Skin epidermis (tissue), 12 donors: ENCODE measurements around the gene B3GALT4.
A peak's percentile ranks its signal among the peaks of the same experiment; 100 is the strongest.

Source experiments
- H3K27ac ChIP-seq, 21 experiments: fragments of 200-600 bp; sonication (generic) in 11 of 21; one replicate each; pipeline ENCODE4 v1.5.0; 2020; ENCODE audit warnings: mild to moderate bottlenecking in 3 of 21, inconsistent platforms in 2 of 21, moderate library complexity in 2 of 21
- H3K4me3 ChIP-seq, 7 experiments: fragments of 200-600 bp; sonication (generic) in 2 of 7; one replicate each; pipeline ENCODE4 v1.5.0; 2020; ENCODE audit warnings: inconsistent platforms in 2 of 7, mild to moderate bottlenecking in 2 of 7, moderate library complexity in 1 of 7

Gene B3GALT4

GRCh38 chr6:33324125-33324524 lies 47.2 kb downstream of the B3GALT4 start:
- Histone ChIP-seq H3K4me3 (peak overlapping the region in 6 of 7 experiments; percentile 67 to 91 (median 82)), H3K27ac (peak overlapping the region in 15 of 21 experiments; percentile 82 to 100 (median 95))
